ENCODE data around the gene LHFPL3. TPM values are rescaled to one million over a fixed set of nuclear protein-coding genes. Genes with fewer than 3 reads are reported as not detected.

LHFPL3 gene
- polyA plus RNA-seq, 1 donor from 2014 or later = 5.6 TPM

- no peak overlapping the region for H3K4me3 ChIP-seq (ENCODE audit: low read length)
- TF ChIP-seq POLR2AphosphoS5 (IDR thresholded peaks at IDR 0.05) = no peak
- TF ChIP-seq EP300 (conservative IDR thresholded peaks at IDR 0.05; ENCODE audit: poor library complexity, severe bottlenecking) = no peak
- TF ChIP-seq RAD21 (conservative IDR thresholded peaks at IDR 0.05) = no peak
- no peak for TF ChIP-seq SMC3 (conservative IDR thresholded peaks at IDR 0.05; ENCODE audit: poor library complexity)
- no peak for TF ChIP-seq CTCF (IDR thresholded peaks at IDR 0.05; ENCODE audit: poor library complexity, severe bottlenecking)
- TF ChIP-seq EZH2 (IDR thresholded peaks at IDR 0.05; ENCODE audit: borderline replicate concordance, insufficient read depth, low read length, poor library complexity, severe bottlenecking) = no peak
- no peak for TF ChIP-seq REST (IDR thresholded peaks at IDR 0.05; ENCODE audit: borderline replicate concordance)
- no peaks in the 10 kb centered on the region for H3F3A ChIP-seq (ENCODE audit: insufficient read depth, low read length, poor library complexity, severe bottlenecking)
- H3K9me3 ChIP-seq (ENCODE audit: low read length) = no peaks in the 10 kb centered on the region
- no peaks in the 10 kb centered on the region for H3K27me3 ChIP-seq (ENCODE audit: insufficient read depth, low read depth, low read length)
- no peak overlapping the region for H3K4me2 ChIP-seq (ENCODE audit: low read length)
- H3K27ac ChIP-seq (ENCODE audit: low read length) = no peak overlapping the region
- no peak overlapping the region for H3K9ac ChIP-seq (ENCODE audit: low read length)
- no peaks in the 10 kb centered on the region for H3K9me2 ChIP-seq (ENCODE audit: insufficient read depth, low read length)
- no peak overlapping the region for H2AFZ ChIP-seq (ENCODE audit: low read depth, low read length)
- H3K36me3 ChIP-seq (ENCODE audit: insufficient read depth, low read length) = no peaks in the 10 kb centered on the region
- no peaks in the 10 kb centered on the region for H3K79me2 ChIP-seq (replicated peaks; ENCODE audit: insufficient read depth, low read length)
- no peaks in the 10 kb centered on the region for H4K20me1 ChIP-seq (ENCODE audit: insufficient read depth)
These were observed 517.2 kb downstream of the LHFPL3 start for GRCh38 chr7:104845557-104845956.

- no peak for TF ChIP-seq EZH2 (IDR thresholded peaks at IDR 0.05; ENCODE audit: borderline replicate concordance, insufficient read depth, low read length, poor library complexity, severe bottlenecking)
- TF ChIP-seq POLR2AphosphoS5 (IDR thresholded peaks at IDR 0.05) = no peak
- no peak for TF ChIP-seq TAF1 (IDR thresholded peaks at IDR 0.05; ENCODE audit: low read depth)
- TF ChIP-seq SMC3 (conservative IDR thresholded peaks at IDR 0.05; ENCODE audit: poor library complexity) = no peak
- no peak for TF ChIP-seq EP300 (conservative IDR thresholded peaks at IDR 0.05; ENCODE audit: poor library complexity, severe bottlenecking)
- TF ChIP-seq RAD21 (conservative IDR thresholded peaks at IDR 0.05) = no peak
- no peak for TF ChIP-seq CTCF (IDR thresholded peaks at IDR 0.05; ENCODE audit: poor library complexity, severe bottlenecking)
- no peak for TF ChIP-seq MXI1 (conservative IDR thresholded peaks at IDR 0.05; ENCODE audit: poor library complexity, severe bottlenecking)
- no peak for TF ChIP-seq REST (IDR thresholded peaks at IDR 0.05; ENCODE audit: borderline replicate concordance)
- Histone ChIP-seq H3K9ac (ENCODE audit: low read length) (no peak overlapping the region), H3K27me3 (ENCODE audit: insufficient read depth, low read depth, low read length) (no peaks in the 10 kb centered on the region), H3K9me2 (ENCODE audit: insufficient read depth, low read length) (no peaks in the 10 kb centered on the region), H3K9me3 (ENCODE audit: low read length) (no peaks in the 10 kb centered on the region), H3K4me2 (ENCODE audit: low read length) (no peak overlapping the region), H3K4me3 (ENCODE audit: low read length) (no peak overlapping the region), H4K20me1 (ENCODE audit: insufficient read depth) (no peaks in the 10 kb centered on the region), H3F3A (ENCODE audit: insufficient read depth, low read length, poor library complexity, severe bottlenecking) (no peaks in the 10 kb centered on the region), H3K27ac (ENCODE audit: low read length) (no peak overlapping the region), H3K79me2 (replicated peaks; ENCODE audit: insufficient read depth, low read length) (no peaks in the 10 kb centered on the region), H2AFZ (ENCODE audit: low read depth, low read length) (no peak overlapping the region), H3K36me3 (ENCODE audit: insufficient read depth, low read length) (no peaks in the 10 kb centered on the region)
These were observed 518.3 kb downstream of the LHFPL3 start for GRCh38 chr7:104846731-104847130.
